HepG2 (cell line): ENCODE data around the gene CCR9. TPM values are rescaled to one million over a fixed set of nuclear protein-coding genes. Genes with fewer than 3 reads are reported as not detected.

Experiments
- ATAC-seq: fragments of 200-7000 bp; cut with Tn5 transposase; 3 replicates; pipeline ENCODE4 v1.9.1; 2020; ENCODE audit warnings: mild to moderate bottlenecking, moderate library complexity
- BruUV-seq: library from RNA; stranded (reverse); fragments of 400-500 nt; replicated peaks from 2 replicates; lab custom pipeline; 2021; lab: Mats Ljungman, UMichigan
- CTCF ChIA-PET: fragments of 300-600 bp; formaldehyde crosslinking; extraction: SDS; loops from one replicate; lab custom pipeline; 2021; ENCODE audit warnings: low total read pairs, inconsistent platforms, low intra/inter-chr PET ratio; lab: Yijun Ruan, JAX
- POLR2A ChIA-PET: fragments of 350-600 bp; sonication (Branson Sonifier 250); formaldehyde crosslinking; loops from one replicate; lab custom pipeline; 2020; ENCODE audit warnings: antibody characterized with exemption, inconsistent platforms; lab: Yijun Ruan, JAX
- DNase-seq: peaks from one replicate; pipeline ENCODE4 v3.0.0-alpha.2; 2015; ENCODE audit warnings: low spot score
- FAIRE-seq: peaks from 3 replicates; lab custom pipeline; 2011; peaks lifted over from hg19 to GRCh38; lab: Jason Lieb, UNC
- H2AFZ ChIP-seq: one replicate; pipeline ENCODE4 v1.6.1; 2011; ENCODE audit warnings: low read length, inconsistent platforms
- H3K27ac ChIP-seq: fragments of 300-600 bp; 3 replicates; pipeline ENCODE4 v1.8.0; 2011; ENCODE audit warnings: mixed run types, mild to moderate bottlenecking, mixed read lengths, low read length, inconsistent platforms; ENCODE audit not compliant: insufficient read depth; ENCODE audit errors: extremely low read length
- H3K27me3 ChIP-seq, 2 experiments: fragments of 200-600 bp in 1 of 2; 2 replicates in 1 of 2; 3 replicates in 1 of 2; pipeline versions ENCODE4 v1.6.0 to v1.8.0; 2011; ENCODE audit warnings: low read length in 2 of 2, mild to moderate bottlenecking in 2 of 2, moderate library complexity in 2 of 2, inconsistent platforms in 1 of 2; ENCODE audit not compliant: insufficient read depth in 2 of 2, control insufficient read depth in 1 of 2
- H3K36me3 ChIP-seq, 2 experiments: fragments of 200-600 bp in 1 of 2; replicated peaks in 1 of 2; 2 replicates in 1 of 2; 3 replicates in 1 of 2; pipeline versions ENCODE4 v1.5.1 to v1.8.0; 2011; ENCODE audit warnings: low read length in 2 of 2, inconsistent platforms in 1 of 2; ENCODE audit not compliant: insufficient read depth in 2 of 2, control insufficient read depth in 1 of 2
- H3K4me1 ChIP-seq: 2 replicates; pipeline ENCODE4 v1.5.1; 2012; ENCODE audit warnings: low read length, inconsistent platforms; ENCODE audit not compliant: insufficient read depth
- H3K4me2 ChIP-seq: 2 replicates; pipeline ENCODE4 v1.6.0; 2011; ENCODE audit warnings: low read depth, low read length, inconsistent platforms
- H3K4me3 ChIP-seq, 3 experiments: fragments of 200-600 bp in 1 of 3; sonication (generic), shearing (Covaris generic) in 1 of 3; replicated peaks in 1 of 3; 2 replicates each; pipeline ENCODE4 v1.5.1; 2011 to 2016; ENCODE audit warnings: low read length in 3 of 3, inconsistent platforms in 2 of 3, low read depth in 2 of 3, mild to moderate bottlenecking in 2 of 3, control low read depth in 1 of 3, mixed read lengths in 1 of 3; ENCODE audit not compliant: insufficient read depth in 1 of 3
- H3K79me2 ChIP-seq: one replicate; pipeline ENCODE4 v1.6.1; 2011; ENCODE audit warnings: low read length, inconsistent platforms; ENCODE audit not compliant: insufficient read depth
- H3K9ac ChIP-seq: 2 replicates; pipeline ENCODE4 v1.6.0; 2011; ENCODE audit warnings: mild to moderate bottlenecking, low read depth, low read length, inconsistent platforms; ENCODE audit not compliant: insufficient read depth
- H3K9me3 ChIP-seq: 2 replicates; pipeline ENCODE4 v1.5.1; 2012; ENCODE audit warnings: mild to moderate bottlenecking, low read length
- H4K20me1 ChIP-seq: 2 replicates; pipeline ENCODE4 v1.6.0; 2011; ENCODE audit warnings: inconsistent platforms, mild to moderate bottlenecking, low read length, moderate library complexity; ENCODE audit not compliant: insufficient read depth
- KAT7 ChIP-seq: IDR thresholded peaks from 2 replicates; pipeline ENCODE4 v1.6.1; 2018; ENCODE audit warnings: borderline replicate concordance, missing compliant biosample characterization
- MAFG ChIP-seq: sonication (generic); formaldehyde crosslinking; IDR thresholded peaks from 2 replicates; pipeline ENCODE4 v1.5.1; 2020; ENCODE audit warnings: mild to moderate bottlenecking, missing genetic modification reagents
- MEIS2 ChIP-seq: sonication (generic); formaldehyde crosslinking; IDR thresholded peaks from 2 replicates; pipeline ENCODE4 v1.9.0; 2021; ENCODE audit warnings: mild to moderate bottlenecking, missing genetic modification reagents
- SIX1 ChIP-seq: sonication (generic); formaldehyde crosslinking; IDR thresholded peaks from 2 replicates; pipeline ENCODE4 v1.4.0; 2020; ENCODE audit warnings: missing genetic modification reagents, borderline replicate concordance
- ZFYVE20 ChIP-seq: sonication (generic); formaldehyde crosslinking; IDR thresholded peaks from 2 replicates; pipeline ENCODE4 v1.8.0; 2023; ENCODE audit warnings: low read depth, mild to moderate bottlenecking, moderate library complexity, missing genetic modification reagents, borderline replicate concordance
- ZNF557 ChIP-seq: sonication (generic); formaldehyde crosslinking; IDR thresholded peaks from 2 replicates; pipeline ENCODE4 v1.4.0; 2020; ENCODE audit warnings: missing genetic modification reagents
- ZNF570 ChIP-seq: sonication (generic); formaldehyde crosslinking; IDR thresholded peaks from 2 replicates; pipeline ENCODE4 v1.4.0; 2020; ENCODE audit warnings: mild to moderate bottlenecking, missing genetic modification reagents, borderline replicate concordance
- WGBS: methylation state at CpG from one replicate; pipeline ENCODE4 v1.1.6; 2017; ENCODE audit warnings: low lambda C conversion rate; 5-methylcytosine and 5-hydroxymethylcytosine counted together
- in situ Hi-C: cut with HindIII; loops from 2 replicates; pipeline ENCODE4 v1.10.0; 2017; ENCODE audit warnings: low pct_unique_long_range_greater_than_20kb; ENCODE audit not compliant: extremely low pct_ligation_motif_present
- intact Hi-C: fragments of 100-400 bp; cut with micrococcal nuclease; formaldehyde crosslinking; loops from one replicate; pipeline ENCODE4 v1.10.0; 2022; ENCODE audit not compliant: unreplicated experiment
- polyA plus RNA-seq, 8 experiments: library from polyadenylated mRNA; depleted of rRNA in 3 of 8; stranded (reverse) in 7 of 8; unstranded in 1 of 8; fragments of >200 nt; fragmentation: Illumina TruSeq in 4 of 8; extraction: Trizol in 4 of 8; gene quantifications; 2 replicates each; pipeline versions ENCODE4 v1.2.1 to v1.2.3, GENCODE V29; 2011 to 2016; ENCODE audit warnings: low read depth in 4 of 8, missing spikeins in 1 of 8, mixed read lengths in 1 of 8; ENCODE audit not compliant: insufficient read depth in 1 of 8
- total RNA-seq, 5 experiments: library from RNA; depleted of rRNA; stranded (reverse); fragments of >200 nt; fragmentation: Illumina TruSeq; extraction: Trizol; gene quantifications; 2 replicates each; pipeline ENCODE4 v1.2.3, GENCODE V29; 2016; ENCODE audit warnings: low read depth in 1 of 5
- TF ChIP-seq, protein P1 (sequence below): sonication (generic); formaldehyde crosslinking; IDR thresholded peaks from 2 replicates; pipeline ENCODE4 v1.5.0; 2020; ENCODE audit warnings: missing genetic modification reagents, mild to moderate bottlenecking, borderline replicate concordance
- TF ChIP-seq, protein P2 (sequence below): sonication (generic); IDR thresholded peaks from 2 replicates; pipeline ENCODE4 v1.6.1; 2016; ENCODE audit warnings: low read depth, borderline replicate concordance

The CCR9 gene
- total and polyA plus RNA-seq, 2 of the 13 experiments (the other 11 are each of a cell fraction or from before 2014, with no cell fraction given) = not detected

DNA sequence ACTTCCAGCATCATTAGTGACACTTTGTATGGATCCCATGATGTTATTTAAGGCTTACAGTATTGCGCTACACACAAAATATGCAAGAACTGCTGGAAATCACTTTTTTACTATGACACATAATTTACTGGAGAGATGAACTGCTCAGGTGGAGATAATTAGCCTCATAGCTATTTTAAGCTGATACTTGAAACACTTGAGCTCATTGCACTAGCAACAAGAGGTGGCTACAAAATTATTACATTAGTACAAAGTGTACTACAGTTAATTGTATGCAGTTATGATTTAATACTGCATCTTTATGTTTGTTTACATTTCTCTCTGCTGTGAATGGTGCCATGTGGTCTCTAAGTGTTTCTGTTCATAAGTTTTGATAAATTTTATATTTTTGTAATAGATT, 38.0 kb upstream of the CCR9 start:
- Histone ChIP-seq H3K4me1 (no peaks in the 10 kb centered on the region), H3K79me2 (no peaks in the 10 kb centered on the region), H2AFZ (no peak overlapping the region), H4K20me1 (no peaks in the 10 kb centered on the region), H3K9me3 (no peaks in the 10 kb centered on the region), H3K27me3 (peaks cover 0 to 17% of the 10 kb centered on the region in 2 experiments; a peak in 2 of 5 replicates), H3K4me3 (no peak overlapping the region), H3K36me3 (no peaks in the 10 kb centered on the region), H3K9ac (no peak overlapping the region), H3K27ac (no peak overlapping the region), H3K4me2 (no peak overlapping the region)
- CTCF ChIA-PET = no interaction called here
- intact Hi-C loops (no loop called here), in situ Hi-C loops (no loop called here)
- no peak for DNase-seq
- no peak for FAIRE-seq
- POLR2A ChIA-PET = no interaction called here
- BruUV-seq = no TSS peak
- no peak for ATAC-seq
- TF ChIP-seq, protein P1, sequence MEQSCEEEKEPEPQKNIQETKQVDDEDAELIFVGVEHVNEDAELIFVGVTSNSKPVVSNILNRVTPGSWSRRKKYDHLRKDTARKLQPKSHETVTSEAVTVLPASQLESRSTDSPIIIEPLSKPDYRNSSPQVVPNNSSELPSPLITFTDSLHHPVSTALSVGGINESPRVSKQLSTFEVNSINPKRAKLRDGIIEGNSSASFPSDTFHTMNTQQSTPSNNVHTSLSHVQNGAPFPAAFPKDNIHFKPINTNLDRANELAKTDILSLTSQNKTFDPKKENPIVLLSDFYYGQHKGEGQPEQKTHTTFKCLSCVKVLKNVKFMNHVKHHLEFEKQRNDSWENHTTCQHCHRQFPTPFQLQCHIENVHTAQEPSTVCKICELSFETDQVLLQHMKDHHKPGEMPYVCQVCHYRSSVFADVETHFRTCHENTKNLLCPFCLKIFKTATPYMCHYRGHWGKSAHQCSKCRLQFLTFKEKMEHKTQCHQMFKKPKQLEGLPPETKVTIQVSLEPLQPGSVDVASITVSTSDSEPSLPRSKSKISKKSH (CRISPR knock-in tag) = no peak
- TF ChIP-seq ZFYVE20 (CRISPR knock-in tag) = no peak
- TF ChIP-seq MAFG = no peak
- no peak for TF ChIP-seq MEIS2
- no peak for TF ChIP-seq SIX1 (CRISPR knock-in tag)
- no peak for TF ChIP-seq ZNF557 (CRISPR knock-in tag)
- TF ChIP-seq, protein P2, sequence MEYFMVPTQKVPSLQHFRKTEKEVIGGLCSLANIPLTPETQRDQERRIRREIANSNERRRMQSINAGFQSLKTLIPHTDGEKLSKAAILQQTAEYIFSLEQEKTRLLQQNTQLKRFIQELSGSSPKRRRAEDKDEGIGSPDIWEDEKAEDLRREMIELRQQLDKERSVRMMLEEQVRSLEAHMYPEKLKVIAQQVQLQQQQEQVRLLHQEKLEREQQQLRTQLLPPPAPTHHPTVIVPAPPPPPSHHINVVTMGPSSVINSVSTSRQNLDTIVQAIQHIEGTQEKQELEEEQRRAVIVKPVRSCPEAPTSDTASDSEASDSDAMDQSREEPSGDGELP = no peak
- TF ChIP-seq ZNF570 (CRISPR knock-in tag) = no peak
- no peak for TF ChIP-seq KAT7 (CRISPR knock-in tag)
- 4% methylated on average over 1 of the region's 1 CpG for WGBS
